Measurements from ENCODE around the gene MST1R. TPM values are rescaled to one million over a fixed set of nuclear protein-coding genes. Genes with fewer than 3 reads are reported as not detected.

MST1R gene
- total and polyA plus RNA-seq, 9 of the 15 experiments (the other 6 are each of a cell fraction or from before 2014, with no cell fraction given): 1.3 to 10.0 (median 3.8) TPM

DNA sequence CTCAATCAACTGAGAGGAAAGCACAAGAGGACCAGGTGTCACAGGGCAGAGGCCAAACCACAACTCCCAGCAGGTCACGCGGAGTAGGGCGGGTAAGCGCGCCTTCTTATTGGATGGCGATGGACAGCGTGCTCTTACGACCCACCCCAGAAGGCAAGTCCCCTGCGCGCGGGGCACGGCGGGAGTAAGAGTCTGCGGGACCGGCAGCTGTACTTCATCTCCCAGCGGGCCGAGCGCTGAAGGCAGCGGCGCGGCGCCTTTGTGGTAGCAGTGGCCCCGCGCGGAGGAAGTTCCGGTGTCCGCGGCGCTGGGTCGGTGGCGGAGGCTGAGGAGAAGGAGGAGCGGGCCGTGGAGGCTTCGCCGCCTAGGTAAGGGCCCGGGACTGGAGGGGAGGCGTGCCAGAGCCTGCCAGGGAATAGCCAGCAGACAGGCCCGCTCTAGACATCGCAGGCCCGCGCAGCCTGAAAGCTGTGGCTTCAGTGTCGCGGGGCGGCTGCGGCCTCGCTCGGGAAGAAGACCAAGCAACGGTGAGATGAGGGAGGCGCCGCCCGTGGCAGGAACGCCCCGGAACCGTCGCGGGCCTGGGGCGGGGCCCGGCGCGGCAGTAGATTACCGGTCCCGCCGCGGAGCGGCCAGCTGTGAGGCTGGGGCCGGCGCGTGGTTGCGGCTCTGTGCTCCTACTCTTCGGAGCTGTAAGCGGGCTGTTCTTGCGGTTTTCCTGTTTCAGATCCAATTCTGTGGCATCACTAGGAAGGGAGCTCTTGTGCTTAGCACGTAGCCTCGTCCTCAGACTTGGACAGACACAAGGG lies 36.4 kb upstream of the MST1R start, which contains the start of gene RBM6 (continued):
- TF ChIP-seq, protein P1, sequence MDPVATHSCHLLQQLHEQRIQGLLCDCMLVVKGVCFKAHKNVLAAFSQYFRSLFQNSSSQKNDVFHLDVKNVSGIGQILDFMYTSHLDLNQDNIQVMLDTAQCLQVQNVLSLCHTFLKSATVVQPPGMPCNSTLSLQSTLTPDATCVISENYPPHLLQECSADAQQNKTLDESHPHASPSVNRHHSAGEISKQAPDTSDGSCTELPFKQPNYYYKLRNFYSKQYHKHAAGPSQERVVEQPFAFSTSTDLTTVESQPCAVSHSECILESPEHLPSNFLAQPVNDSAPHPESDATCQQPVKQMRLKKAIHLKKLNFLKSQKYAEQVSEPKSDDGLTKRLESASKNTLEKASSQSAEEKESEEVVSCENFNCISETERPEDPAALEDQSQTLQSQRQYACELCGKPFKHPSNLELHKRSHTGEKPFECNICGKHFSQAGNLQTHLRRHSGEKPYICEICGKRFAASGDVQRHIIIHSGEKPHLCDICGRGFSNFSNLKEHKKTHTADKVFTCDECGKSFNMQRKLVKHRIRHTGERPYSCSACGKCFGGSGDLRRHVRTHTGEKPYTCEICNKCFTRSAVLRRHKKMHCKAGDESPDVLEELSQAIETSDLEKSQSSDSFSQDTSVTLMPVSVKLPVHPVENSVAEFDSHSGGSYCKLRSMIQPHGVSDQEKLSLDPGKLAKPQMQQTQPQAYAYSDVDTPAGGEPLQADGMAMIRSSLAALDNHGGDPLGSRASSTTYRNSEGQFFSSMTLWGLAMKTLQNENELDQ (CRISPR knock-in tag; IDR thresholded peaks at IDR 0.05; ENCODE audit: borderline replicate concordance): no peak
- TF ChIP-seq JUND (IDR thresholded peaks at IDR 0.05; ENCODE audit: borderline replicate concordance, low read depth, low read length) (peak; percentile 46; the same call in 1 of the 2 replicates), JUND (tag; IDR thresholded peaks at IDR 0.05; ENCODE audit: borderline replicate concordance, low read depth, low read length) (no peak), ZC3H4 (CRISPR knock-in tag; IDR thresholded peaks at IDR 0.05; ENCODE audit: borderline replicate concordance) (no peak), RNF2 (IDR thresholded peaks at IDR 0.05) (no peak), CBX5 (IDR thresholded peaks at IDR 0.05; ENCODE audit: borderline replicate concordance, low read depth) (no peak), TEAD4 (IDR thresholded peaks at IDR 0.05; ENCODE audit: low read length) (no peak; the same call in 1 of the 2 replicates), TEAD4 (CRISPR knock-in tag; IDR thresholded peaks at IDR 0.05; ENCODE audit: borderline replicate concordance) (no peak), SRSF3 (IDR thresholded peaks at IDR 0.05; ENCODE audit: insufficient read depth, low read length) (no peak), MCM7 (IDR thresholded peaks at IDR 0.05) (no peak), YBX1 (IDR thresholded peaks at IDR 0.05) (no peak), ZNF224 (CRISPR knock-in tag; IDR thresholded peaks at IDR 0.05) (no peak), ZBTB1 (CRISPR knock-in tag; IDR thresholded peaks at IDR 0.05; ENCODE audit: borderline replicate concordance, low read depth) (peak; percentile 99), ELF1 (tag; IDR thresholded peaks at IDR 0.05) (peak; percentile 74), ZFP1 (CRISPR knock-in tag; IDR thresholded peaks at IDR 0.05) (no peak), ZNF143 (CRISPR knock-in tag; IDR thresholded peaks at IDR 0.05) (peak; percentile 92), ZFP36 (IDR thresholded peaks at IDR 0.05; ENCODE audit: low read depth, low read length, partially characterized antibody) (no peak), ZBTB17 (CRISPR knock-in tag; IDR thresholded peaks at IDR 0.05) (no peak), BRD4 (IDR thresholded peaks at IDR 0.05) (no peak), DDX20 (tag; IDR thresholded peaks at IDR 0.05; ENCODE audit: low read depth) (no peak), GTF2F1 (IDR thresholded peaks at IDR 0.05; ENCODE audit: low read depth, low read length) (peak; percentile 33; the same call in 1 of the 2 replicates)
- TF ChIP-seq, protein P2, sequence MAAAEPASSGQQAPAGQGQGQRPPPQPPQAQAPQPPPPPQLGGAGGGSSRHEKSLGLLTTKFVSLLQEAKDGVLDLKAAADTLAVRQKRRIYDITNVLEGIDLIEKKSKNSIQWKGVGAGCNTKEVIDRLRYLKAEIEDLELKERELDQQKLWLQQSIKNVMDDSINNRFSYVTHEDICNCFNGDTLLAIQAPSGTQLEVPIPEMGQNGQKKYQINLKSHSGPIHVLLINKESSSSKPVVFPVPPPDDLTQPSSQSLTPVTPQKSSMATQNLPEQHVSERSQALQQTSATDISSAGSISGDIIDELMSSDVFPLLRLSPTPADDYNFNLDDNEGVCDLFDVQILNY (CRISPR knock-in tag; IDR thresholded peaks at IDR 0.05): no peak
- TF ChIP-seq, protein P3, sequence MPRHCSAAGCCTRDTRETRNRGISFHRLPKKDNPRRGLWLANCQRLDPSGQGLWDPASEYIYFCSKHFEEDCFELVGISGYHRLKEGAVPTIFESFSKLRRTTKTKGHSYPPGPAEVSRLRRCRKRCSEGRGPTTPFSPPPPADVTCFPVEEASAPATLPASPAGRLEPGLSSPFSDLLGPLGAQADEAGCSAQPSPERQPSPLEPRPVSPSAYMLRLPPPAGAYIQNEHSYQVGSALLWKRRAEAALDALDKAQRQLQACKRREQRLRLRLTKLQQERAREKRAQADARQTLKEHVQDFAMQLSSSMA (CRISPR knock-in tag; IDR thresholded peaks at IDR 0.05): no peak
- TF ChIP-seq, protein P4, sequence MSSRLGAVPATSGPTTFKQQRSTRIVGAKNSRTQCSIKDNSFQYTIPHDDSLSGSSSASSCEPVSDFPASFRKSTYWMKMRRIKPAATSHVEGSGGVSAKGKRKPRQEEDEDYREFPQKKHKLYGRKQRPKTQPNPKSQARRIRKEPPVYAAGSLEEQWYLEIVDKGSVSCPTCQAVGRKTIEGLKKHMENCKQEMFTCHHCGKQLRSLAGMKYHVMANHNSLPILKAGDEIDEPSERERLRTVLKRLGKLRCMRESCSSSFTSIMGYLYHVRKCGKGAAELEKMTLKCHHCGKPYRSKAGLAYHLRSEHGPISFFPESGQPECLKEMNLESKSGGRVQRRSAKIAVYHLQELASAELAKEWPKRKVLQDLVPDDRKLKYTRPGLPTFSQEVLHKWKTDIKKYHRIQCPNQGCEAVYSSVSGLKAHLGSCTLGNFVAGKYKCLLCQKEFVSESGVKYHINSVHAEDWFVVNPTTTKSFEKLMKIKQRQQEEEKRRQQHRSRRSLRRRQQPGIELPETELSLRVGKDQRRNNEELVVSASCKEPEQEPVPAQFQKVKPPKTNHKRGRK (tag; IDR thresholded peaks at IDR 0.05): no peak
